CD8-positive, alpha-beta memory T cell (primary cell): ENCODE results near the gene SIPA1L3. TPM values are rescaled to one million over a fixed set of nuclear protein-coding genes. Genes with fewer than 3 reads are reported as not detected.

Experiments
- CTCF ChIA-PET: fragments of 350-600 bp; sonication (Branson Sonifier 250); formaldehyde crosslinking; loops from one replicate; lab custom pipeline; 2021; ENCODE audit warnings: antibody characterized with exemption; lab: Charles Lee
- POLR2A ChIA-PET: fragments of 350-600 bp; sonication (Branson Sonifier 250); formaldehyde crosslinking; loops from one replicate; lab custom pipeline; 2021; ENCODE audit warnings: antibody characterized with exemption; lab: Charles Lee
- DNase-seq, 5 donors: peaks; one replicate each; pipeline versions ENCODE4 v3.0.0 to v3.0.0-alpha.2; 2020 to 2022; ENCODE audit warnings: mixed read lengths in 1 of 5
- H3K27ac ChIP-seq: one replicate; pipeline ENCODE4 v1.7.0; 2013; ENCODE audit warnings: low read depth, mild to moderate bottlenecking, low read length, moderate library complexity
- H3K27me3 ChIP-seq: 2 replicates; pipeline ENCODE4 v1.7.0; 2013; ENCODE audit warnings: low read length, mild to moderate bottlenecking; ENCODE audit not compliant: insufficient read depth, poor library complexity, severe bottlenecking
- H3K36me3 ChIP-seq: 2 replicates; pipeline ENCODE4 v1.7.0; 2013; ENCODE audit warnings: mild to moderate bottlenecking, low read length, moderate library complexity; ENCODE audit not compliant: insufficient read depth
- H3K4me1 ChIP-seq: 2 replicates; pipeline ENCODE4 v1.7.0; 2013; ENCODE audit warnings: mild to moderate bottlenecking, low read length, moderate library complexity; ENCODE audit not compliant: insufficient read depth
- H3K4me3 ChIP-seq: 2 replicates; pipeline ENCODE4 v1.7.0; 2013; ENCODE audit warnings: mild to moderate bottlenecking, low read length
- H3K9me3 ChIP-seq: 2 replicates; pipeline ENCODE4 v1.7.0; 2013; ENCODE audit warnings: mild to moderate bottlenecking, low read length
- H3K27ac Mint-ChIP-seq, 8 donors: one replicate each; pipeline ENCODE4 v1.8.0; 2020 to 2021; ENCODE audit warnings: mixed read lengths in 8 of 8, mild to moderate bottlenecking in 6 of 8, inconsistent platforms in 3 of 8, moderate library complexity in 3 of 8
- H3K27me3 Mint-ChIP-seq, 2 donors: one replicate each; pipeline ENCODE4 v1.8.0; 2020 to 2021; ENCODE audit warnings: mixed read lengths in 2 of 2, mild to moderate bottlenecking in 1 of 2, moderate library complexity in 1 of 2
- H3K36me3 Mint-ChIP-seq, 3 donors: one replicate each; pipeline ENCODE4 v1.8.0; 2020 to 2021; ENCODE audit warnings: mixed read lengths in 3 of 3, inconsistent platforms in 1 of 3, mild to moderate bottlenecking in 1 of 3
- H3K4me1 Mint-ChIP-seq, 3 donors: one replicate each; pipeline ENCODE4 v1.8.0; 2020 to 2021; ENCODE audit warnings: mixed read lengths in 3 of 3, inconsistent platforms in 1 of 3, mild to moderate bottlenecking in 1 of 3
- H3K4me3 Mint-ChIP-seq, 7 donors: one replicate each; pipeline ENCODE4 v1.8.0; 2020 to 2021; ENCODE audit warnings: mixed read lengths in 7 of 7, mild to moderate bottlenecking in 6 of 7, moderate library complexity in 4 of 7, inconsistent platforms in 2 of 7
- H3K9me3 Mint-ChIP-seq, 5 donors: one replicate each; pipeline ENCODE4 v1.8.0; 2020 to 2022; ENCODE audit warnings: mixed read lengths in 5 of 5, mild to moderate bottlenecking in 3 of 5, moderate library complexity in 2 of 5, inconsistent platforms in 1 of 5
- polyA plus RNA-seq: library from polyadenylated mRNA; unstranded; fragments of 300-500 nt; fragmentation: Illumina TruSeq; gene quantifications from one replicate; pipeline ENCODE4 v1.2.3, GENCODE V29; 2021
- total RNA-seq, 2 experiments: library from RNA; stranded (reverse); gene quantifications; one replicate each; pipeline ENCODE4 v1.2.3, GENCODE V29; 2021

SIPA1L3 gene
- total and polyA plus RNA-seq, 3 experiments from 2014 or later = 5.4 to 14.8 (median 11.5) TPM

GRCh38 chr19:38130399-38130798 is 223.4 kb downstream of the SIPA1L3 start:
- Mint-ChIP-seq H3K9me3 (no peaks in the 10 kb centered on the region), H3K27me3 (no peaks in the 10 kb centered on the region), H3K36me3 (peaks cover 7 to 29% (median 13%) of the 10 kb centered on the region in 3 donors), H3K4me1 (peaks cover 0 to 4% (median 0%) of the 10 kb centered on the region in 3 donors), H3K4me3 (no peak overlapping the region), H3K27ac (no peak overlapping the region)
- Histone ChIP-seq H3K27ac (no peak overlapping the region), H3K36me3 (no peaks in the 10 kb centered on the region), H3K4me1 (no peaks in the 10 kb centered on the region), H3K9me3 (no peaks in the 10 kb centered on the region), H3K4me3 (no peak overlapping the region), H3K27me3 (no peaks in the 10 kb centered on the region)
- DNase-seq = no peak
- CTCF ChIA-PET = interaction anchor here (0.9 kb wide), 1 partner anchor 12 kb away, joined by 4 read pairs; no protein-coding TSS in a partner anchor
- POLR2A ChIA-PET = no interaction called here

- Mint-ChIP-seq H3K27me3 (no peaks in the 10 kb centered on the region), H3K4me1 (peaks cover 0 to 4% (median 0%) of the 10 kb centered on the region in 3 donors), H3K36me3 (peaks cover 4 to 26% (median 9%) of the 10 kb centered on the region in 3 donors), H3K9me3 (no peaks in the 10 kb centered on the region), H3K4me3 (no peak overlapping the region), H3K27ac (no peak overlapping the region)
- Histone ChIP-seq H3K27me3 (no peaks in the 10 kb centered on the region), H3K4me3 (no peak overlapping the region), H3K27ac (no peak overlapping the region), H3K9me3 (no peaks in the 10 kb centered on the region), H3K36me3 (no peaks in the 10 kb centered on the region), H3K4me1 (no peaks in the 10 kb centered on the region)
- ChIA-PET POLR2A (no interaction called here), CTCF (no interaction called here)
- no peak for DNase-seq
Measured at GRCh38 chr19:38132781-38133180, 225.8 kb downstream of the SIPA1L3 start.

- Mint-ChIP-seq H3K4me1 (peaks cover 0 to 4% (median 0%) of the 10 kb centered on the region in 3 donors), H3K4me3 (no peak overlapping the region), H3K27ac (no peak overlapping the region), H3K27me3 (no peaks in the 10 kb centered on the region), H3K36me3 (peaks cover 4 to 26% (median 9%) of the 10 kb centered on the region in 3 donors), H3K9me3 (no peaks in the 10 kb centered on the region)
- Histone ChIP-seq H3K27ac (no peak overlapping the region), H3K36me3 (no peaks in the 10 kb centered on the region), H3K4me3 (no peak overlapping the region), H3K9me3 (no peaks in the 10 kb centered on the region), H3K4me1 (no peaks in the 10 kb centered on the region), H3K27me3 (no peaks in the 10 kb centered on the region)
- no peak for DNase-seq
- CTCF ChIA-PET = interaction anchor here (1.5 kb wide), 1 partner anchor 210 kb away, joined by 4 read pairs; no protein-coding TSS in a partner anchor
- POLR2A ChIA-PET = interaction anchor here (0.6 to 0.7 kb wide), 2 partner anchors 22 to 202 kb away, joined by 3 read pairs; no protein-coding TSS in a partner anchor
Measured at GRCh38 chr19:38133319-38133718, 226.3 kb downstream of the SIPA1L3 start.

- POLR2A ChIA-PET = interaction anchor here (0.6 kb wide), 1 partner anchor 44 kb away, joined by 5 read pairs; no protein-coding TSS in a partner anchor
- Mint-ChIP-seq H3K27ac (peak overlapping the region in 1 of 8 donors; percentile 22), H3K27me3 (no peaks in the 10 kb centered on the region)
Measured at GRCh38 chr19:38134540-38135149, 227.6 kb downstream of the SIPA1L3 start.

GRCh38 chr19:38135150-38135998 is 228.4 kb downstream of the SIPA1L3 start:
- peaks cover 4 to 31% (median 9%) of the 10 kb centered on the region in 3 donors for H3K36me3 Mint-ChIP-seq
- Histone ChIP-seq H3K27ac (no peak overlapping the region), H3K27me3 (no peaks in the 10 kb centered on the region), H3K9me3 (no peaks in the 10 kb centered on the region), H3K4me3 (no peak overlapping the region), H3K36me3 (no peaks in the 10 kb centered on the region), H3K4me1 (no peaks in the 10 kb centered on the region)
- H3K4me3 Mint-ChIP-seq = no peak overlapping the region
- POLR2A ChIA-PET = no interaction called here
- no peak for DNase-seq
- no peaks in the 10 kb centered on the region for H3K9me3 Mint-ChIP-seq
- CTCF ChIA-PET = interaction anchor here (1.0 to 1.7 kb wide), 3 partner anchors 9 to 279 kb away, joined by 3 to 4 read pairs (median 4); no protein-coding TSS in a partner anchor
- no peaks in the 10 kb centered on the region for H3K27me3 Mint-ChIP-seq
- H3K27ac Mint-ChIP-seq = no peak overlapping the region
- H3K4me1 Mint-ChIP-seq = peaks cover 0 to 4% (median 0%) of the 10 kb centered on the region in 3 donors

More at GRCh38 chr19:38134540-38135149, 227.6 kb downstream of the SIPA1L3 start:
- Histone ChIP-seq H3K36me3 (no peaks in the 10 kb centered on the region), H3K4me3 (no peak overlapping the region), H3K27ac (no peak overlapping the region), H3K4me1 (no peaks in the 10 kb centered on the region), H3K27me3 (no peaks in the 10 kb centered on the region), H3K9me3 (no peaks in the 10 kb centered on the region)
- Mint-ChIP-seq H3K4me3 (no peak overlapping the region), H3K9me3 (no peaks in the 10 kb centered on the region), H3K4me1 (peaks cover 0 to 4% (median 0%) of the 10 kb centered on the region in 3 donors), H3K36me3 (peaks cover 4 to 30% (median 9%) of the 10 kb centered on the region in 3 donors)
- DNase-seq = no peak
- CTCF ChIA-PET = interaction anchor here (1.0 to 1.7 kb wide), 4 partner anchors 9 to 278 kb away, joined by 3 to 4 read pairs (median 4); no protein-coding TSS in a partner anchor

GRCh38 chr19:38139122-38139521 is 232.1 kb downstream of the SIPA1L3 start:
- H3K27me3 ChIP-seq = no peaks in the 10 kb centered on the region
- Mint-ChIP-seq H3K4me1 (peaks cover 0 to 6% (median 3%) of the 10 kb centered on the region in 3 donors), H3K4me3 (no peak overlapping the region), H3K9me3 (no peaks in the 10 kb centered on the region), H3K27ac (no peak overlapping the region), H3K27me3 (no peaks in the 10 kb centered on the region), H3K36me3 (peaks cover 0 to 22% (median 2%) of the 10 kb centered on the region in 3 donors)
- no peaks in the 10 kb centered on the region for H3K4me1 ChIP-seq
- no peaks in the 10 kb centered on the region for H3K36me3 ChIP-seq
- no peak overlapping the region for H3K27ac ChIP-seq
- ChIA-PET CTCF (no interaction called here), POLR2A (no interaction called here)
- DNase-seq = no peak
- H3K4me3 ChIP-seq = no peak overlapping the region
- H3K9me3 ChIP-seq = no peaks in the 10 kb centered on the region

- H3K4me3 Mint-ChIP-seq = no peak overlapping the region
- Histone ChIP-seq H3K36me3 (no peaks in the 10 kb centered on the region), H3K4me1 (no peaks in the 10 kb centered on the region), H3K9me3 (no peaks in the 10 kb centered on the region), H3K4me3 (no peak overlapping the region), H3K27ac (no peak overlapping the region), H3K27me3 (no peaks in the 10 kb centered on the region)
- no peaks in the 10 kb centered on the region for H3K27me3 Mint-ChIP-seq
- H3K9me3 Mint-ChIP-seq = no peaks in the 10 kb centered on the region
- CTCF ChIA-PET = no interaction called here
- no peak overlapping the region for H3K27ac Mint-ChIP-seq
- H3K36me3 Mint-ChIP-seq = peaks cover 0 to 36% (median 5%) of the 10 kb centered on the region in 3 donors
- DNase-seq = no peak
- POLR2A ChIA-PET = no interaction called here
- H3K4me1 Mint-ChIP-seq = peaks cover 0 to 6% (median 3%) of the 10 kb centered on the region in 3 donors
Measured at GRCh38 chr19:38141108-38141507, 234.1 kb downstream of the SIPA1L3 start.
